GM23248 (cell line): ENCODE results near the gene ADGRD2. TPM values are rescaled to one million over a fixed set of nuclear protein-coding genes. Genes with fewer than 3 reads are reported as not detected.

Experiments
- DNase-seq: peaks from one replicate; pipeline ENCODE4 v3.0.0-alpha.2; 2015
- H2AFZ ChIP-seq: fragments of 200-600 bp; sonication (generic); 2 replicates; pipeline ENCODE4 v1.6.1; 2016; ENCODE audit warnings: antibody characterized with exemption
- H3F3A ChIP-seq: fragments of 200-600 bp; sonication (generic); 2 replicates; pipeline ENCODE4 v1.6.1; 2016; ENCODE audit warnings: mild to moderate bottlenecking, antibody characterized with exemption, mixed run types; ENCODE audit not compliant: insufficient read depth
- H3K27ac ChIP-seq: fragments of 200-600 bp; sonication (generic); 2 replicates; pipeline ENCODE4 v1.5.1; 2016; ENCODE audit warnings: mild to moderate bottlenecking
- H3K27me3 ChIP-seq: fragments of 200-600 bp; sonication (generic); replicated peaks from 2 replicates; pipeline ENCODE4 v1.6.1; 2016; ENCODE audit warnings: mild to moderate bottlenecking; ENCODE audit not compliant: insufficient read depth
- H3K36me3 ChIP-seq: fragments of 200-600 bp; sonication (generic); 2 replicates; pipeline ENCODE4 v1.6.1; 2016; ENCODE audit warnings: low read depth, mild to moderate bottlenecking
- H3K4me1 ChIP-seq: fragments of 200-600 bp; sonication (generic); 2 replicates; pipeline ENCODE4 v1.6.1; 2016; ENCODE audit warnings: mild to moderate bottlenecking; ENCODE audit not compliant: insufficient read depth
- H3K4me2 ChIP-seq: fragments of 200-600 bp; sonication (generic); one replicate; pipeline ENCODE4 v1.6.1; 2016; ENCODE audit warnings: mild to moderate bottlenecking; ENCODE audit not compliant: unreplicated experiment
- H3K4me3 ChIP-seq: fragments of 200-600 bp; sonication (generic); 2 replicates; pipeline ENCODE4 v1.5.1; 2016; ENCODE audit warnings: mild to moderate bottlenecking
- H3K79me2 ChIP-seq: fragments of 200-600 bp; sonication (generic); 2 replicates; pipeline ENCODE4 v1.6.1; 2016; ENCODE audit warnings: mild to moderate bottlenecking; ENCODE audit not compliant: insufficient read depth
- H3K9ac ChIP-seq: fragments of 200-600 bp; sonication (generic); 2 replicates; pipeline ENCODE4 v1.6.1; 2016; ENCODE audit warnings: mild to moderate bottlenecking
- H3K9me2 ChIP-seq: fragments of 200-600 bp; sonication (generic); 2 replicates; pipeline ENCODE4 v1.6.1; 2016; ENCODE audit warnings: mixed run types, mild to moderate bottlenecking, moderate library complexity; ENCODE audit not compliant: insufficient read depth
- H3K9me3 ChIP-seq: fragments of 200-600 bp; sonication (generic); one replicate; pipeline ENCODE4 v1.6.1; 2017; ENCODE audit warnings: low read depth
- H4K20me1 ChIP-seq: fragments of 200-600 bp; sonication (generic); 2 replicates; pipeline ENCODE4 v1.6.0; 2016; ENCODE audit not compliant: insufficient read depth
- EZH2 ChIP-seq: fragments of 200-600 bp; sonication (generic); IDR thresholded peaks from 2 replicates; pipeline ENCODE4 v1.6.1; 2018; ENCODE audit warnings: antibody characterized with exemption, mild to moderate bottlenecking; ENCODE audit not compliant: insufficient read depth, poor library complexity, severe bottlenecking
- EZH2phosphoT487 ChIP-seq: fragments of 200-600 bp; sonication (generic); IDR thresholded peaks from 2 replicates; pipeline ENCODE4 v1.6.1; 2018; ENCODE audit warnings: antibody characterized with exemption, moderate library complexity, mild to moderate bottlenecking, low read depth; ENCODE audit not compliant: insufficient read depth
- WGBS, 2 experiments: methylation state at CpG; one replicate each; pipeline ENCODE4 v1.1.6; 2015 to 2017; ENCODE audit warnings: low lambda C conversion rate in 2 of 2, low coverage in 1 of 2; ENCODE audit errors: missing lambda C conversion rate in 2 of 2; 5-methylcytosine and 5-hydroxymethylcytosine counted together
- in situ Hi-C: fragments of 300-500 bp; cut with MboI; formaldehyde crosslinking; loops from 2 replicates; pipeline ENCODE4 v1.15.0; 2020
- polyA plus RNA-seq: library from polyadenylated mRNA; unstranded; fragments of >200 nt; fragmentation: Nextera tagmentation; extraction: Ambion mirVana; gene quantifications from 2 replicates; pipeline ENCODE4 v1.2.1, GENCODE V29; 2016
- total RNA-seq: library from RNA; depleted of rRNA; stranded (reverse); fragments of >200 nt; shearing (Covaris generic); gene quantifications from 2 replicates; pipeline ENCODE4 v1.2.3, GENCODE V29; 2014

ADGRD2 gene
- total and polyA plus RNA-seq, 2 experiments from 2014 or later = not detected

GRCh38 chr9:124478354-124478753, 28.1 kb downstream of the ADGRD2 start:
- no peak overlapping the region for H3K4me3 ChIP-seq
- H3K4me2 ChIP-seq = no peak overlapping the region
- WGBS, 2 experiments = 21 to 24% methylated on average over 11 to 12 of the region's 12 CpGs
- H3K4me1 ChIP-seq = no peaks in the 10 kb centered on the region
- H3K27me3 ChIP-seq = peaks cover 36% of the 10 kb centered on the region
- no peaks in the 10 kb centered on the region for H4K20me1 ChIP-seq
- H3K9me2 ChIP-seq = no peaks in the 10 kb centered on the region
- DNase-seq = no peak
- H3F3A ChIP-seq = no peaks in the 10 kb centered on the region
- H3K79me2 ChIP-seq = no peaks in the 10 kb centered on the region
- no peak for TF ChIP-seq EZH2phosphoT487
- no peak for TF ChIP-seq EZH2
- no peak overlapping the region for H3K9ac ChIP-seq
- no peaks in the 10 kb centered on the region for H3K9me3 ChIP-seq
- H3K27ac ChIP-seq = no peak overlapping the region
- no peak overlapping the region for H2AFZ ChIP-seq
- no peaks in the 10 kb centered on the region for H3K36me3 ChIP-seq
- in situ Hi-C loops = no loop called here

- Histone ChIP-seq H3F3A (no peaks in the 10 kb centered on the region), H3K4me3 (no peak overlapping the region), H4K20me1 (no peaks in the 10 kb centered on the region), H3K27ac (no peak overlapping the region), H3K9ac (no peak overlapping the region), H3K79me2 (no peaks in the 10 kb centered on the region), H3K27me3 (peaks cover 36% of the 10 kb centered on the region), H3K9me2 (no peaks in the 10 kb centered on the region), H2AFZ (no peak overlapping the region), H3K9me3 (no peaks in the 10 kb centered on the region), H3K4me2 (no peak overlapping the region), H3K4me1 (no peaks in the 10 kb centered on the region), H3K36me3 (no peaks in the 10 kb centered on the region)
- WGBS, 2 experiments = 69 to 72% methylated on average over 13 to 16 of the region's 16 CpGs
- in situ Hi-C loops = no loop called here
- no peak for DNase-seq
- no peak for TF ChIP-seq EZH2
- TF ChIP-seq EZH2phosphoT487 = no peak
These were observed 29.1 kb downstream of the ADGRD2 start for GRCh38 chr9:124479371-124479770.

GRCh38 chr9:124479947-124480620, 29.8 kb downstream of the ADGRD2 start:
- no peak for DNase-seq
- in situ Hi-C loops = no loop called here

GRCh38 chr9:124480621-124480981, 30.4 kb downstream of the ADGRD2 start:
- DNase-seq = peak; percentile 48
- 14 to 15% methylated on average over 6 to 7 of the region's 7 CpGs for WGBS, 2 experiments
- Histone ChIP-seq H2AFZ (no peak overlapping the region), H3K9me3 (no peaks in the 10 kb centered on the region), H3K36me3 (no peaks in the 10 kb centered on the region), H3K9me2 (no peaks in the 10 kb centered on the region), H3K79me2 (no peaks in the 10 kb centered on the region), H4K20me1 (no peaks in the 10 kb centered on the region), H3K27ac (no peak overlapping the region), H3K9ac (no peak overlapping the region), H3K27me3 (peaks cover 36% of the 10 kb centered on the region), H3K4me1 (no peaks in the 10 kb centered on the region), H3F3A (no peaks in the 10 kb centered on the region), H3K4me2 (no peak overlapping the region), H3K4me3 (no peak overlapping the region)
- in situ Hi-C loops = no loop called here
- TF ChIP-seq EZH2phosphoT487 = no peak
- TF ChIP-seq EZH2 = no peak

More at GRCh38 chr9:124479947-124480620, 29.8 kb downstream of the ADGRD2 start:
- no peaks in the 10 kb centered on the region for H3K36me3 ChIP-seq
- no peaks in the 10 kb centered on the region for H3K9me2 ChIP-seq
- no peak overlapping the region for H3K27ac ChIP-seq
- peaks cover 36% of the 10 kb centered on the region for H3K27me3 ChIP-seq
- no peaks in the 10 kb centered on the region for H3F3A ChIP-seq
- no peak for TF ChIP-seq EZH2phosphoT487
- no peak for TF ChIP-seq EZH2
- H3K79me2 ChIP-seq = no peaks in the 10 kb centered on the region
- no peaks in the 10 kb centered on the region for H3K9me3 ChIP-seq
- H4K20me1 ChIP-seq = no peaks in the 10 kb centered on the region
- H3K9ac ChIP-seq = no peak overlapping the region
- H2AFZ ChIP-seq = no peak overlapping the region
- no peak overlapping the region for H3K4me2 ChIP-seq
- no peak overlapping the region for H3K4me3 ChIP-seq
- WGBS, 2 experiments = 30 to 31% methylated on average over 6 of the region's 6 CpGs
- no peaks in the 10 kb centered on the region for H3K4me1 ChIP-seq

- H3K27me3 ChIP-seq = peaks cover 36% of the 10 kb centered on the region
These were observed 30.9 kb downstream of the ADGRD2 start for GRCh38 chr9:124481115-124481514.

More at GRCh38 chr9:124481115-124481514, 30.9 kb downstream of the ADGRD2 start:
- no peak for TF ChIP-seq EZH2phosphoT487
- Histone ChIP-seq H3K9me3 (no peaks in the 10 kb centered on the region), H3K4me3 (no peak overlapping the region), H3K79me2 (no peaks in the 10 kb centered on the region), H3K4me1 (no peaks in the 10 kb centered on the region), H3K36me3 (no peaks in the 10 kb centered on the region), H3K27ac (no peak overlapping the region), H3K9me2 (no peaks in the 10 kb centered on the region), H3F3A (no peaks in the 10 kb centered on the region), H3K9ac (no peak overlapping the region), H3K4me2 (no peak overlapping the region), H2AFZ (no peak overlapping the region), H4K20me1 (no peaks in the 10 kb centered on the region)
- in situ Hi-C loops = no loop called here
- 60 to 71% methylated on average over 16 to 17 of the region's 17 CpGs for WGBS, 2 experiments
- no peak for DNase-seq
